Inflammatory macrophage treated with lipopolysaccharide for 1 hour (primary cell): ENCODE data around the gene FAM180B.
A peak's percentile ranks its signal among the peaks of the same experiment; 100 is the strongest.

Source experiments
- DNase-seq, 2 donors: peaks; one replicate each; pipeline ENCODE4 v3.0.0-alpha.2; 2020 to 2022

FAM180B gene

GRCh38 chr11:47569646-47570045, 16.8 kb upstream of the FAM180B start:
- no peak for DNase-seq

- peak; percentile 78 to 93 for DNase-seq
Observed at GRCh38 chr11:47570651-47571356, 15.7 kb upstream of the FAM180B start.

- DNase-seq, result no peak
Observed at GRCh38 chr11:47571357-47571729, 15.1 kb upstream of the FAM180B start.

DNA sequence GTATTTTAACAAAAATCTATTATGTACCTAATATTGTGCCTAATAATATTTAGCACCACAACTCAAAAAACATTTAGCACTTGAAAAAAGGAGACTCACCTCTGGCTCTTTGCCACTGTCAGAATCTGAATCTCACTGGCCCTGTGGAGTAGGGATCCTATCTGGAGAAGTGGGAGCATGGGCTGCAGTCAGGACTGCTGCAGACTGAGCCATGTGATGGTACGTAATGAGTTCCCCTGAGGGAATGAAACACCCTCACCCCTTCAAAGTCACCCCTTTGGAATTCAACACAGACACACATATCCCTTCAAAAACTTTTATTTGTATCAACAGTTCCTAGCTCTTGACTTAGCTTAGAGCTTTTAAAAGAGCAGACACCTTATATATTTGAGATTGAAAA, 14.6 kb upstream of the FAM180B start:
- DNase-seq, result no peak

DNA sequence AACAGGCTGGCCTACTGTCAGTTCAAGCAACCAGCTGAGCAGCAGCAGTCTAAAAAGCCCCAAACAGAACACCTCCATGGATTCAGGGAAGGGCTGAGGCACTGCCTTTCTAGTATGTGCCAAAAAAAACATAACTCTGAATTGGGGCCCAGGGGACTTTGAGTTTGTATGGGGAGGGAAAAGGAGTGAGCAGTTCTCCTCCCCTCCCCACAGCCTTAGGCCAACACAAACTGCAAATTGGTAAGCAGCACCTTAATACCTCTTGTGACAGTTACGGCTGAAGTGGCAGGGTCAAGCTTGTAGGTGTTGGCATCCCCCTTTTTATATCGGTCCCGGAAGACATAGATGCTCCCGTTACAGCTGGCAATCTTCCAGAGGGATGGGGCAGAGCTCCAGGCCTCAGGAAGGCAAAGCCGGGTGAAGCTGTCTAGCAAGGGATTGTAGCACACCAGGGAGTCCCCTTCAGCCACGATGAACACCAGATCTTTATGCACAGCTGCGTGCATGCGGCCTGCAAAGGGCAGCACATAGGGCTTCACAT, 13.7 kb upstream of the FAM180B start:
- DNase-seq, result no peak

DNA sequence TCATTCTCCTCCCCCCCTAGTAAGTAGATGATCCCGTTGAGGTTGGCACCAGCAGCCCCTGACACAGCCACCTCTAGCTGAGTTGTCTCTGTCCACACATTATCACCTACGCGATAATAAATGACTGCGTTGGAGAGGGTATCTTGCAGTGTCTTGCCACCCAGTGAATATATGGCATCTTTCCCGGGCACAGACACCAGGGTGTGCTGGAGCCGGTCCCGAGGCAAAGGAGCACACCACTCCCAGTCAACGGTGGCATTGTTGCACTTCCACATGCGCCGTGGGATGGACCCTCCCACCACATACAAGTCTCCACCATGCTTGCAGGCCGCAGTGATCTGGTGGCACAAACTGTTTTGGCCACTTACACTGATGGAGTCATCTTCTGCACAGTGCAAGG, 13.2 kb upstream of the FAM180B start:
- no peak for DNase-seq

- no peak for DNase-seq
Observed at GRCh38 chr11:47577460-47578041, 8.9 kb upstream of the FAM180B start.

DNA sequence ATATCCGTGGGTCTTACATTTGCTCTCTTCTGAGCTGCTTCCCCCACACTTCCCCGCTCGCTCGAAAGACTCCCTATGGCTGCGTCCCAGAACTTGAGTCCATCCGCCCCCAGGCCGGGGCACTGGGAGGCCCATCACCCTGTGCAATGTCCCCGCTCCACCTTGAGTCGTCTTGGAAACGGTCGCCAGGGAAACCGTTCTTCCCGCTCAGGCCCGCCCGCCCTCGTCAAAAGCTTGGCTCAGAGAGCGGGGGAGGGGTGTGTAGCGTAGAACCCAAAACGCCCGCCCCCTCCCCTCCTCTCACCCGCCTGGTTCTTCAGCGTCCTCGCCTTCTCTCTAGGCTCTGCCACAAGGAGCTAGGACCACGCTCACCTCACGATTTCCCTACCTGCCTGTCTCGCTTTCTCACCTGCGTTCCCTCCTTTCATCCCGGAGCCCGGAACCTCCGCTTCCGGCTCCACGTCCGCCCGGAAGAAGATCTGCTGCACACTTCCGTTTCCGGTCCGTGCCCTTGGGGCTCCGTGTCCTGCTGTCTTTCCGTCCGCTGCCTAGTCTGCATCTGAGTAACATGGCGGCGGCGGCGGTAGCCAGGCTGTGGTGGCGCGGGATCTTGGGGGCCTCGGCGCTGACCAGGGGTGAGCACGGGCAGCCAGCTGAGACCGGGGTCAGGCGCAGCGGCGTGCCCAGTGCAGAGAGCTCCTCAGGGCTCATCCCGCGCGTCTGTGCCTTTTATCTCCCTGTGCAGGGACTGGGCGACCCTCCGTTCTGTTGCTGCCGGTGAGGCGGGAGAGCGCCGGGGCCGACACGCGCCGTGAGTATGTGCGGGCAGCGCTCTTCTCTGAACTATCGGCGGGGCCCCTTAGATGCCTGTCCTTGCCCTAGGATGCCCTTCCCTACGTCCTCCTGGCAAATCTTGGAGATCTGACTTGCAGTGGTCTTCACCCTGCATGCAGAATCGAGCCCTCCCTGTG, 7.7 kb upstream of the FAM180B start, which contains the start of the genes KBTBD4 and NDUFS3:
Gene KBTBD4 (minus strand): TSS at position 447 of the 971 bp plus-strand sequence. CDS start 19 bp downstream, at position 428.
Gene NDUFS3 (plus strand): TSS at position 551 of the 971 bp plus-strand sequence. CDS start 18 bp downstream, at position 569.
- peak; percentile 72 to 97 for DNase-seq

DNA sequence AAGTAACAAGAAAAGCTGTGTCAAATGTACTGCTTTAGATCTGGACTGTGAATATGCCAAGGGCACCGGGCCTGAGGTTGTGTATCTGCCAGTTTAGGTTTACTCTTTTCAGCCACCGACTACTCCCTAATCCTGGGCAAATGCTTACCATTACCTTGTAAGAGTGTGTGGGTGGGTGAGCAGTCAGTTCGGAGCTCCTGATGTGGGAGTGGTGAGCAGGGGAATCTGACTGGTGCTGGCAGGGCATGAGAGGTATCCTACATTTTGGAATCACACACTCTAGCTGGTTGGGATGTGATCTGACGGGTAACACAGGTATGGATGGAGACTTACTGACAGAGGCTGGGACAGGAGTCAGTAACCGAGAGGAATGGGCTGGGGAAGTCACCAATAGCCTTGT, 2.6 kb upstream of the FAM180B start:
- no peak for DNase-seq

GRCh38 chr11:47587039-47587716, 700 bp downstream of the FAM180B start:
- DNase-seq, result peak in 1 of 2 donors; percentile 50

DNA sequence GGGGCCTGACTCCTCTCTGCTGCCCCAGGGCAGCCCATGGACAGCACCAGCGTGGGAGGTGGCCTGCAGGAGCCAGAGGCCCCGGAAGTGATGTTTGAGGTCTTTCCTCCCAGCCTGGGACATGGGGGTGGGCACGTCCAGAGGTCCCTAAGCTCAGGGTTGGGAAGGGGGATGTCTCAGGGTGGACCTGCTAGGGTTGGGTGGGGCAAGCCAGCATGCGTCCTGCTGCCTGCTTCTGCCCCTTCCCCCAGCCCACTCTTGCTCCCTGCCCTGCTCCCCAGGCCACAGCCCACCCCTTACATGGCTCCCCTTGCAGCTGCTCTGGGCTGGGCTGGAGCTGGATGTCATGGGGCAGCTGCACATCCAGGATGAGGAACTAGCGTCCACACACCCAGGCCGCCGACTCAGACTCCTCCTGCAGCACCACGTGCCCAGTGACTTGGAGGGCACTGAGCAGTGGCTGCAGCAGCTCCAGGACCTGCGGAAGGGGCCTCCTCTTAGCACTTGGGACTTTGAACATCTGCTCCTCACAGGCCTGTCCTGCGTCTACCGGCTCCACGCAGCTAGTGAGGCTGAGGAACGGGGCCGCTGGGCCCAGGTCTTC, 1.3 kb downstream of the FAM180B start:
- peak; percentile 75 to 90 for DNase-seq

GRCh38 chr11:47589118-47589517, 2.6 kb downstream of the FAM180B start:
- DNase-seq, result no peak

GRCh38 chr11:47589584-47589976, 3.1 kb downstream of the FAM180B start:
- no peak for DNase-seq

GRCh38 chr11:47589977-47590861, 3.7 kb downstream of the FAM180B start:
- no peak for DNase-seq

- no peak for DNase-seq
Observed at GRCh38 chr11:47591764-47592163, 5.3 kb downstream of the FAM180B start.

- no peak for DNase-seq
Observed at GRCh38 chr11:47592251-47592650, 5.8 kb downstream of the FAM180B start.

DNA sequence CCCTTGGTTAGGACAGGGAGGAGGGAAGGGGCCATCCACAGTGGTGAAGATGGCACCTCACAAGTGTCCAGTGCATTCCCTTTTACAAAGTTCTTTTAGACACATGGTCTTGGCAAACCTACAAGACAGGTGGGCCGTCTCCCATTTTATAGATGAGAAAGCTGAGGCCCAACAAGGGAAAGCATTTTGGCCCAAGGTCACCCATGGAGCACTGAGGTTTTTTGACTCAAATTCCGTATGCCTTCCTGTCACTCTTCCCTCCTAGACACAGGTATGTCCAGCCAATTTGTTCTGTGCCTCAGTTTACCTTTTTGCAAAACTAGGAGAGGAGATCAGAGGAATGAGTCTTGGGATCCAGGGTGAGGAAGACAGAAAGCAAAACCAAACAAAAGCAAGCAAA, 6.5 kb downstream of the FAM180B start:
- no peak for DNase-seq

- DNase-seq, result no peak
Observed at GRCh38 chr11:47593492-47593933, 7.0 kb downstream of the FAM180B start.

- DNase-seq, result no peak
Observed at GRCh38 chr11:47593934-47594855, 7.7 kb downstream of the FAM180B start, which contains the start of gene C1QTNF4. Gene C1QTNF4, minus strand, starts transcription at chr11:47594411. Its CDS starts 3,601 bp downstream, at chr11:47590810.

DNA sequence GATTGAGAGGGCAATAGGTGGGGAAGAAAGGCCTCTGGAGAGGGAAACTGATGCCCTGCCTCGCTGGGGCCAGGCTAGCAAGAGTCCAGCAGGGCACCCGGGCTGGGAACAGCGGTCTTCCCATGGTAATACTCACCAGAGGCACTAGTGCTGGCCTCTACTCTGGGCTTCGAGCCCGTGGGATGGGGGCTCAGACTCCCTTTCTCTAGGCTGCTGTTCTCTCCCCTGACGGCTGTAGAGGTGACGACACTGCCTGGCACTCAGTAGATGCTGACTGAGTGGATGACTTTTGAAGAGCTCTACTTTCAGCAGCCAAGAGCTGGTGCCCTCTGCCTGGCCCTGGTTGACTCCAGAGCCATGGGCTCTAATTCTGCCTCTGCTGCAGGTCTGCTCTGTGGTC, 8.6 kb downstream of the FAM180B start:
- DNase-seq, result no peak
